ENCODE data around the gene MUS81. TPM values are rescaled to one million over a fixed set of nuclear protein-coding genes. Genes with fewer than 3 reads are reported as not detected.

Gene MUS81
- total and polyA plus RNA-seq, 9 of the 15 experiments (the other 6 are each of a cell fraction or from before 2014, with no cell fraction given), result 13.4 to 118 (median 53.7) TPM

GRCh38 chr11:65860278-65861164 is at the start of gene MUS81 (continued):
- TF ChIP-seq, protein P1, sequence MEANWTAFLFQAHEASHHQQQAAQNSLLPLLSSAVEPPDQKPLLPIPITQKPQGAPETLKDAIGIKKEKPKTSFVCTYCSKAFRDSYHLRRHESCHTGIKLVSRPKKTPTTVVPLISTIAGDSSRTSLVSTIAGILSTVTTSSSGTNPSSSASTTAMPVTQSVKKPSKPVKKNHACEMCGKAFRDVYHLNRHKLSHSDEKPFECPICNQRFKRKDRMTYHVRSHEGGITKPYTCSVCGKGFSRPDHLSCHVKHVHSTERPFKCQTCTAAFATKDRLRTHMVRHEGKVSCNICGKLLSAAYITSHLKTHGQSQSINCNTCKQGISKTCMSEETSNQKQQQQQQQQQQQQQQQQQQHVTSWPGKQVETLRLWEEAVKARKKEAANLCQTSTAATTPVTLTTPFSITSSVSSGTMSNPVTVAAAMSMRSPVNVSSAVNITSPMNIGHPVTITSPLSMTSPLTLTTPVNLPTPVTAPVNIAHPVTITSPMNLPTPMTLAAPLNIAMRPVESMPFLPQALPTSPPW (CRISPR knock-in tag; IDR thresholded peaks at IDR 0.05), result peak; percentile 90
- TF ChIP-seq KDM5B (IDR thresholded peaks at IDR 0.05; ENCODE audit: insufficient replicate concordance, low read depth, low read length) (peak; percentile 61), ZNF24 (IDR thresholded peaks at IDR 0.05) (no peak), ZBTB17 (CRISPR knock-in tag; IDR thresholded peaks at IDR 0.05) (0 out of 2 replicates have a peak, but pooled peaks have one; percentile 68), SREBF2 (CRISPR knock-in tag; IDR thresholded peaks at IDR 0.05) (no peak), SUPT5H (IDR thresholded peaks at IDR 0.05) (peak; percentile 68; the same call in 1 of the 2 replicates), CCNT2 (IDR thresholded peaks at IDR 0.05; ENCODE audit: borderline replicate concordance, extremely low read depth, insufficient read length, low read depth, low read length) (peak; percentile 52), MLLT1 (IDR thresholded peaks at IDR 0.05) (peak in 1 of 2 experiments; percentile 15; a peak in 1 of 4 replicates), EGR1 (conservative IDR thresholded peaks at IDR 0.05) (peak; percentile 71), LCOR (CRISPR knock-in tag; IDR thresholded peaks at IDR 0.05) (peak; percentile 20; the same call in 1 of the 2 replicates), POLR2H (tag; IDR thresholded peaks at IDR 0.05; ENCODE audit: low read depth) (0 out of 2 replicates have a peak, but pooled peaks have one; percentile 35), TBL1XR1 (IDR thresholded peaks at IDR 0.05; ENCODE audit: low read length in 2 of 2) (peak; percentile 28 to 55; a peak in 1 of 4 replicates), NFE2 (IDR thresholded peaks at IDR 0.05; ENCODE audit: low read depth) (0 out of 2 replicates have a peak, but pooled peaks have one; percentile 5), ZNF699 (CRISPR knock-in tag; IDR thresholded peaks at IDR 0.05; ENCODE audit: insufficient replicate concordance) (no peak), HDAC1 (IDR thresholded peaks at IDR 0.05) (peak in 1 of 2 experiments; percentile 39; a peak in 1 of 4 replicates), ZNF766 (CRISPR knock-in tag; conservative IDR thresholded peaks at IDR 0.05) (no peak), KLF6 (CRISPR knock-in tag; IDR thresholded peaks at IDR 0.05; ENCODE audit: borderline replicate concordance) (peak; percentile 57; the same call in 1 of the 2 replicates)
- TF ChIP-seq, protein P2, sequence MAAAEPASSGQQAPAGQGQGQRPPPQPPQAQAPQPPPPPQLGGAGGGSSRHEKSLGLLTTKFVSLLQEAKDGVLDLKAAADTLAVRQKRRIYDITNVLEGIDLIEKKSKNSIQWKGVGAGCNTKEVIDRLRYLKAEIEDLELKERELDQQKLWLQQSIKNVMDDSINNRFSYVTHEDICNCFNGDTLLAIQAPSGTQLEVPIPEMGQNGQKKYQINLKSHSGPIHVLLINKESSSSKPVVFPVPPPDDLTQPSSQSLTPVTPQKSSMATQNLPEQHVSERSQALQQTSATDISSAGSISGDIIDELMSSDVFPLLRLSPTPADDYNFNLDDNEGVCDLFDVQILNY (CRISPR knock-in tag; IDR thresholded peaks at IDR 0.05), result 0 out of 2 replicates have a peak, but pooled peaks have one; percentile 21
- TF ChIP-seq, protein P3, sequence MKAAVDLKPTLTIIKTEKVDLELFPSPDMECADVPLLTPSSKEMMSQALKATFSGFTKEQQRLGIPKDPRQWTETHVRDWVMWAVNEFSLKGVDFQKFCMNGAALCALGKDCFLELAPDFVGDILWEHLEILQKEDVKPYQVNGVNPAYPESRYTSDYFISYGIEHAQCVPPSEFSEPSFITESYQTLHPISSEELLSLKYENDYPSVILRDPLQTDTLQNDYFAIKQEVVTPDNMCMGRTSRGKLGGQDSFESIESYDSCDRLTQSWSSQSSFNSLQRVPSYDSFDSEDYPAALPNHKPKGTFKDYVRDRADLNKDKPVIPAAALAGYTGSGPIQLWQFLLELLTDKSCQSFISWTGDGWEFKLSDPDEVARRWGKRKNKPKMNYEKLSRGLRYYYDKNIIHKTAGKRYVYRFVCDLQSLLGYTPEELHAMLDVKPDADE (conservative IDR thresholded peaks at IDR 0.05; ENCODE audit: control insufficient read depth, low read depth, low read length), result peak; percentile 13; the same call in 1 of the 2 replicates
